HEK293 (cell line): ENCODE measurements around the gene ACAN.

ENCODE experiments used
- BCL6B ChIP-seq: fragments of 450-650 bp; formaldehyde crosslinking; IDR thresholded peaks from 2 replicates; pipeline ENCODE4 v1.5.1; 2017; ENCODE audit warnings: missing biosample characterization, missing genetic modification characterization
- HOXC10 ChIP-seq: sonication (generic); formaldehyde crosslinking; IDR thresholded peaks from 2 replicates; pipeline ENCODE4 v1.8.1; 2023; ENCODE audit warnings: mild to moderate bottlenecking, missing genetic modification reagents
- OSR2 ChIP-seq: fragments of 450-650 bp; formaldehyde crosslinking; IDR thresholded peaks from 2 replicates; pipeline ENCODE4 v1.5.1; 2016; ENCODE audit warnings: missing biosample characterization, missing genetic modification characterization
- PBX3 ChIP-seq: sonication (generic); formaldehyde crosslinking; IDR thresholded peaks from 2 replicates; pipeline ENCODE4 v1.8.1; 2022; ENCODE audit warnings: mild to moderate bottlenecking, moderate library complexity, missing genetic modification reagents
- PRDM2 ChIP-seq: fragments of 450-650 bp; formaldehyde crosslinking; IDR thresholded peaks from 2 replicates; pipeline ENCODE4 v1.5.1; 2016; ENCODE audit warnings: missing biosample characterization, missing genetic modification characterization, borderline replicate concordance
- SP7 ChIP-seq: fragments of 450-650 bp; formaldehyde crosslinking; IDR thresholded peaks from 2 replicates; pipeline ENCODE4 v1.5.1; 2016; ENCODE audit warnings: missing biosample characterization, missing genetic modification characterization
- WT1 ChIP-seq: fragments of 450-650 bp; formaldehyde crosslinking; IDR thresholded peaks from 2 replicates; pipeline ENCODE4 v1.5.1; 2016; ENCODE audit warnings: missing biosample characterization, missing genetic modification characterization
- ZNF169 ChIP-seq: fragments of 450-650 bp; formaldehyde crosslinking; IDR thresholded peaks from 2 replicates; pipeline ENCODE4 v1.5.1; 2016; ENCODE audit warnings: missing biosample characterization, missing genetic modification characterization
- ZNF174 ChIP-seq: fragments of 450-650 bp; formaldehyde crosslinking; IDR thresholded peaks from 2 replicates; pipeline ENCODE4 v1.5.0; 2017; ENCODE audit warnings: missing biosample characterization, mild to moderate bottlenecking, missing genetic modification characterization
- ZNF18 ChIP-seq: fragments of 450-650 bp; formaldehyde crosslinking; IDR thresholded peaks from 2 replicates; pipeline ENCODE4 v1.5.1; 2016; ENCODE audit warnings: missing biosample characterization, missing genetic modification characterization
- ZNF239 ChIP-seq: fragments of 450-650 bp; formaldehyde crosslinking; IDR thresholded peaks from 2 replicates; pipeline ENCODE4 v1.5.1; 2016; ENCODE audit warnings: missing biosample characterization, missing genetic modification characterization
- ZNF24 ChIP-seq: fragments of 450-650 bp; formaldehyde crosslinking; IDR thresholded peaks from 2 replicates; pipeline ENCODE4 v1.5.1; 2016; ENCODE audit warnings: missing biosample characterization, missing genetic modification characterization
- ZNF248 ChIP-seq: fragments of 450-650 bp; formaldehyde crosslinking; IDR thresholded peaks from 2 replicates; pipeline ENCODE4 v1.5.1; 2017; ENCODE audit warnings: missing biosample characterization, missing genetic modification characterization
- ZNF366 ChIP-seq: fragments of 450-650 bp; formaldehyde crosslinking; conservative IDR thresholded peaks from 2 replicates; pipeline ENCODE4 v1.5.1; 2016; ENCODE audit warnings: missing biosample characterization, missing genetic modification characterization
- ZNF37A ChIP-seq: fragments of 450-650 bp; IDR thresholded peaks from 2 replicates; pipeline ENCODE4 v1.5.1; 2018; ENCODE audit warnings: missing biosample characterization, missing genetic modification characterization
- ZNF423 ChIP-seq: fragments of 450-650 bp; formaldehyde crosslinking; IDR thresholded peaks from 2 replicates; pipeline ENCODE4 v1.5.1; 2016; ENCODE audit warnings: missing biosample characterization, missing genetic modification characterization
- ZNF433 ChIP-seq: fragments of 450-650 bp; formaldehyde crosslinking; IDR thresholded peaks from 2 replicates; pipeline ENCODE4 v1.5.1; 2016; ENCODE audit warnings: missing biosample characterization, missing genetic modification characterization, low read depth
- ZNF488 ChIP-seq: fragments of 450-650 bp; formaldehyde crosslinking; IDR thresholded peaks from 2 replicates; pipeline ENCODE4 v1.5.1; 2016; ENCODE audit warnings: missing biosample characterization, missing genetic modification characterization
- ZNF530 ChIP-seq: fragments of 450-650 bp; formaldehyde crosslinking; IDR thresholded peaks from 2 replicates; pipeline ENCODE4 v1.5.1; 2016; ENCODE audit warnings: low read depth, missing biosample characterization, missing genetic modification characterization
- ZNF571 ChIP-seq: fragments of 450-650 bp; formaldehyde crosslinking; IDR thresholded peaks from 2 replicates; pipeline ENCODE4 v1.5.0; 2017; ENCODE audit warnings: missing biosample characterization, missing genetic modification characterization
- ZNF580 ChIP-seq: fragments of 450-650 bp; formaldehyde crosslinking; IDR thresholded peaks from 2 replicates; pipeline ENCODE4 v1.5.1; 2016; ENCODE audit warnings: missing biosample characterization, missing genetic modification characterization
- ZNF585B ChIP-seq: fragments of 450-650 bp; formaldehyde crosslinking; IDR thresholded peaks from 2 replicates; pipeline ENCODE4 v1.5.1; 2016; ENCODE audit warnings: missing biosample characterization, missing genetic modification characterization
- ZNF610 ChIP-seq: fragments of 450-650 bp; formaldehyde crosslinking; IDR thresholded peaks from 2 replicates; pipeline ENCODE4 v1.5.1; 2016; ENCODE audit warnings: missing biosample characterization, missing genetic modification characterization, borderline replicate concordance
- ZNF624 ChIP-seq: fragments of 450-650 bp; formaldehyde crosslinking; IDR thresholded peaks from 2 replicates; pipeline ENCODE4 v1.5.1; 2017; ENCODE audit warnings: missing biosample characterization, missing genetic modification characterization
- ZNF677 ChIP-seq: fragments of 450-650 bp; IDR thresholded peaks from 2 replicates; pipeline ENCODE4 v1.5.0; 2018; ENCODE audit warnings: missing biosample characterization, mild to moderate bottlenecking, missing genetic modification characterization, moderate library complexity
- ZNF76 ChIP-seq: fragments of 450-650 bp; formaldehyde crosslinking; IDR thresholded peaks from 2 replicates; pipeline ENCODE4; 2016; ENCODE audit warnings: low read depth, missing biosample characterization, missing genetic modification characterization, borderline replicate concordance
- ZNF777 ChIP-seq: fragments of 450-650 bp; formaldehyde crosslinking; IDR thresholded peaks from 2 replicates; pipeline ENCODE4 v1.5.1; 2017; ENCODE audit warnings: missing biosample characterization, missing genetic modification characterization, borderline replicate concordance
- ZNF785 ChIP-seq: fragments of 450-650 bp; formaldehyde crosslinking; IDR thresholded peaks from 2 replicates; pipeline ENCODE4 v1.5.1; 2016; ENCODE audit warnings: missing biosample characterization, missing genetic modification characterization
- ZNF843 ChIP-seq: fragments of 450-650 bp; formaldehyde crosslinking; IDR thresholded peaks from 2 replicates; pipeline ENCODE4 v1.5.1; 2016; ENCODE audit warnings: missing biosample characterization, missing genetic modification characterization
- ZSCAN4 ChIP-seq: fragments of 450-650 bp; formaldehyde crosslinking; IDR thresholded peaks from 2 replicates; pipeline ENCODE4 v1.5.1; 2017; ENCODE audit warnings: missing biosample characterization, missing genetic modification characterization

ACAN gene

GRCh38 chr15:88918738-88919137 is 115.5 kb downstream of the ACAN start (continued):
- TF ChIP-seq PRDM2 = no peak
- TF ChIP-seq ZNF239 = no peak
- peak; percentile 90 for TF ChIP-seq ZNF24 (tag by site-specific recombination)
- peak; percentile 72 for TF ChIP-seq WT1 (tag by site-specific recombination)
- TF ChIP-seq BCL6B (tag by site-specific recombination) = no peak
- TF ChIP-seq ZNF585B (tag by site-specific recombination) = no peak
- no peak for TF ChIP-seq ZNF624 (tag by site-specific recombination)
- TF ChIP-seq ZNF610 (tag by site-specific recombination) = no peak
- no peak for TF ChIP-seq ZNF488 (tag by site-specific recombination)
- no peak for TF ChIP-seq ZNF423
- no peak for TF ChIP-seq ZNF677 (tag by site-specific recombination)
- TF ChIP-seq ZNF18 = no peak
- peak; percentile 86 for TF ChIP-seq ZNF843 (tag by site-specific recombination)
- peak; percentile 96 for TF ChIP-seq SP7 (tag by site-specific recombination)
- TF ChIP-seq OSR2 (tag by site-specific recombination) = peak; percentile 90
- TF ChIP-seq ZSCAN4 (tag by site-specific recombination) = 0 out of 2 replicates have a peak, but pooled peaks have one; percentile 12
- peak; percentile 16; the same call in 1 of the 2 replicates for TF ChIP-seq ZNF580 (tag by site-specific recombination)
- no peak for TF ChIP-seq ZNF530 (tag by site-specific recombination)
- no peak for TF ChIP-seq ZNF785 (tag by site-specific recombination)
- no peak for TF ChIP-seq ZNF169 (tag by site-specific recombination)
- TF ChIP-seq ZNF571 (tag by site-specific recombination) = no peak
- TF ChIP-seq ZNF174 (tag by site-specific recombination) = no peak
- no peak for TF ChIP-seq PBX3 (CRISPR knock-in tag)
- peak; percentile 86 for TF ChIP-seq ZNF366
- TF ChIP-seq ZNF433 (tag by site-specific recombination) = no peak
- TF ChIP-seq HOXC10 (CRISPR knock-in tag) = no peak
- no peak for TF ChIP-seq ZNF248 (tag by site-specific recombination)
- no peak for TF ChIP-seq ZNF777 (tag by site-specific recombination)
- no peak for TF ChIP-seq ZNF37A
- TF ChIP-seq ZNF76 = no peak
